Measurements from ENCODE around the gene GPC3.
"Not testable (repeated sequence)": the region's sequence is repeated elsewhere in the genome, so short reads cannot be mapped to it uniquely, and the experiment has no call there.

Gene GPC3

GRCh38 chrX:134006484-134007161 is 21.2 kb upstream of the GPC3 start:
- Mint-ChIP-seq H3K27me3 (no peaks in the 10 kb centered on the region), H3K9me3 (ENCODE audit: low read depth) (no peaks in the 10 kb centered on the region), H3K27ac (no peak overlapping the region), H3K4me1 (ENCODE audit: low read depth) (peaks cover 3% of the 10 kb centered on the region), H3K36me3 (no peaks in the 10 kb centered on the region), H3K4me3 (no peak overlapping the region)

GRCh38 chrX:134004084-134004483 is 18.7 kb upstream of the GPC3 start:
- Mint-ChIP-seq H3K4me1 (ENCODE audit: low read depth) (peaks cover 3% of the 10 kb centered on the region), H3K27ac (no peak overlapping the region), H3K9me3 (ENCODE audit: low read depth) (no peaks in the 10 kb centered on the region), H3K36me3 (no peaks in the 10 kb centered on the region), H3K4me3 (no peak overlapping the region), H3K27me3 (no peaks in the 10 kb centered on the region)

GRCh38 chrX:134002921-134003615 is 17.7 kb upstream of the GPC3 start:
- Mint-ChIP-seq H3K9me3 (ENCODE audit: low read depth) (no peaks in the 10 kb centered on the region), H3K27ac (no peak overlapping the region), H3K4me3 (no peak overlapping the region), H3K4me1 (ENCODE audit: low read depth) (peaks cover 3% of the 10 kb centered on the region), H3K27me3 (no peaks in the 10 kb centered on the region), H3K36me3 (no peaks in the 10 kb centered on the region)

GRCh38 chrX:134000260-134001245 is 15.2 kb upstream of the GPC3 start:
- H3K4me1 Mint-ChIP-seq (ENCODE audit: low read depth): no peaks in the 10 kb centered on the region
- no peaks in the 10 kb centered on the region for H3K9me3 Mint-ChIP-seq (ENCODE audit: low read depth)
- H3K4me3 Mint-ChIP-seq: no peak overlapping the region
- H3K36me3 Mint-ChIP-seq: no peaks in the 10 kb centered on the region
- H3K27me3 Mint-ChIP-seq: no peaks in the 10 kb centered on the region
- no peak overlapping the region for H3K27ac Mint-ChIP-seq

GRCh38 chrX:133999031-133999705 is 13.8 kb upstream of the GPC3 start:
- Mint-ChIP-seq H3K27me3 (no peaks in the 10 kb centered on the region), H3K36me3 (no peaks in the 10 kb centered on the region), H3K27ac (no peak overlapping the region), H3K9me3 (ENCODE audit: low read depth) (no peaks in the 10 kb centered on the region), H3K4me1 (ENCODE audit: low read depth) (no peaks in the 10 kb centered on the region), H3K4me3 (no peak overlapping the region)

- H3K9me3 Mint-ChIP-seq (ENCODE audit: low read depth): no peaks in the 10 kb centered on the region
- no peak overlapping the region for H3K27ac Mint-ChIP-seq
- H3K27me3 Mint-ChIP-seq: no peaks in the 10 kb centered on the region
- no peaks in the 10 kb centered on the region for H3K4me1 Mint-ChIP-seq (ENCODE audit: low read depth)
- no peak overlapping the region for H3K4me3 Mint-ChIP-seq
- no peaks in the 10 kb centered on the region for H3K36me3 Mint-ChIP-seq
These were observed 10.4 kb upstream of the GPC3 start for GRCh38 chrX:133995759-133996158.

- Mint-ChIP-seq H3K9me3 (ENCODE audit: low read depth) (no peaks in the 10 kb centered on the region), H3K4me3 (no peak overlapping the region), H3K36me3 (no peaks in the 10 kb centered on the region), H3K27me3 (no peaks in the 10 kb centered on the region), H3K27ac (no peak overlapping the region), H3K4me1 (ENCODE audit: low read depth) (no peaks in the 10 kb centered on the region)
These were observed 9.2 kb upstream of the GPC3 start for GRCh38 chrX:133994576-133994975.

- Mint-ChIP-seq H3K9me3 (ENCODE audit: low read depth) (no peaks in the 10 kb centered on the region), H3K36me3 (no peaks in the 10 kb centered on the region), H3K27me3 (no peaks in the 10 kb centered on the region), H3K4me3 (no peak overlapping the region), H3K27ac (no peak overlapping the region), H3K4me1 (ENCODE audit: low read depth) (no peaks in the 10 kb centered on the region)
These were observed 7.5 kb upstream of the GPC3 start for GRCh38 chrX:133992882-133993281.

- Mint-ChIP-seq H3K27me3 (no peaks in the 10 kb centered on the region), H3K27ac (no peak overlapping the region), H3K4me3 (no peak overlapping the region), H3K9me3 (ENCODE audit: low read depth) (no peaks in the 10 kb centered on the region), H3K36me3 (no peaks in the 10 kb centered on the region), H3K4me1 (ENCODE audit: low read depth) (no peaks in the 10 kb centered on the region)
These were observed 6.4 kb upstream of the GPC3 start for GRCh38 chrX:133991814-133992213.

- not testable (repeated sequence) for H3K9me3 Mint-ChIP-seq (ENCODE audit: low read depth); H3K4me3 Mint-ChIP-seq; H3K36me3 Mint-ChIP-seq; H3K27me3 Mint-ChIP-seq; H3K27ac Mint-ChIP-seq; H3K4me1 Mint-ChIP-seq (ENCODE audit: low read depth)
These were observed 5.7 kb upstream of the GPC3 start for GRCh38 chrX:133991057-133991456.

- Mint-ChIP-seq H3K9me3 (ENCODE audit: low read depth) (no peaks in the 10 kb centered on the region), H3K27me3 (no peaks in the 10 kb centered on the region), H3K36me3 (no peaks in the 10 kb centered on the region), H3K4me1 (ENCODE audit: low read depth) (peaks cover 3% of the 10 kb centered on the region), H3K27ac (no peak overlapping the region), H3K4me3 (no peak overlapping the region)
These were observed 4.6 kb upstream of the GPC3 start for GRCh38 chrX:133989993-133990392.

- peaks cover 3% of the 10 kb centered on the region for H3K4me1 Mint-ChIP-seq (ENCODE audit: low read depth)
- no peaks in the 10 kb centered on the region for H3K27me3 Mint-ChIP-seq
- no peak overlapping the region for H3K4me3 Mint-ChIP-seq
- H3K27ac Mint-ChIP-seq: no peak overlapping the region
- no peaks in the 10 kb centered on the region for H3K36me3 Mint-ChIP-seq
- H3K9me3 Mint-ChIP-seq (ENCODE audit: low read depth): no peaks in the 10 kb centered on the region
These were observed 4.1 kb upstream of the GPC3 start for GRCh38 chrX:133989490-133989889.

- peaks cover 3% of the 10 kb centered on the region for H3K27me3 Mint-ChIP-seq
- no peak overlapping the region for H3K4me3 Mint-ChIP-seq
- H3K4me1 Mint-ChIP-seq (ENCODE audit: low read depth): peaks cover 8% of the 10 kb centered on the region
- H3K27ac Mint-ChIP-seq: no peak overlapping the region
- H3K36me3 Mint-ChIP-seq: no peaks in the 10 kb centered on the region
- H3K9me3 Mint-ChIP-seq (ENCODE audit: low read depth): no peaks in the 10 kb centered on the region
These were observed 2.6 kb upstream of the GPC3 start for GRCh38 chrX:133988010-133988409.

- Mint-ChIP-seq H3K36me3 (no peaks in the 10 kb centered on the region), H3K4me3 (no peak overlapping the region), H3K27ac (no peak overlapping the region), H3K9me3 (ENCODE audit: low read depth) (no peaks in the 10 kb centered on the region), H3K4me1 (ENCODE audit: low read depth) (peaks cover 8% of the 10 kb centered on the region), H3K27me3 (peaks cover 5% of the 10 kb centered on the region)
These were observed 1.8 kb upstream of the GPC3 start for GRCh38 chrX:133987188-133987587.

All from activated naive CD8-positive, alpha-beta T cell (primary cell).